ENCODE data around the gene TBC1D23. TPM values are rescaled to one million over a fixed set of nuclear protein-coding genes. Genes with fewer than 3 reads are reported as not detected.
"Not testable (repeated sequence)": the region's sequence is repeated elsewhere in the genome, so short reads cannot be mapped to it uniquely, and the experiment has no call there.

TBC1D23 gene
- total and polyA plus RNA-seq, 7 experiments from 2014 or later = 14.0 to 42.4 (median 31.9) TPM

DNA sequence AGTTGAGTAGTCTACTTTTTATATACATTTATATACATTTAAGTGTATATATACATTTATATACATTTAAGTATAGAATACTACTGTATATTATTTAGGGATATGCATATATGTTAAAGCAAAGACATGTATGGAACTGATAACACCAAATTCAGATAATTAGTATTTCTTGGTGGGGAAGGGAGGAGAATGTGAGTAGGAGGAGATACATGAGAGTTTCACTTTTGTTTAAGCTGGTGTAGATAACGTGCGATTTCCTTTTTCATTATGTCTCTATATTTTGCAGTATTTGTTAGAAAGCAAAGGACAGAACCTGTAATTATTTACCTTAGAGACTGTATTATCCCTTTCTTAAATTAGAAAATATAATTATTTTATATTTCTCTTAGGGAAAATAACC is 57.1 kb downstream of the TBC1D23 start:
- ChIA-PET POLR2A (no interaction called here), CTCF (interaction anchor here (2.5 kb wide), 1 partner anchor 272 kb away, joined by 19 read pairs; no protein-coding TSS in a partner anchor)
- H3K4me1 ChIP-seq (ENCODE audit: control insufficient read depth in 2 of 2, insufficient read depth in 2 of 2, low read length in 2 of 2) = no peaks in the 10 kb centered on the region
- intact Hi-C loops (cut with micrococcal nuclease) = loop anchor here (2.0 to 10.0 kb wide), 7 partner anchors 17 to 486 kb away; partner anchors contain the start of genes LNP1 (in 2 of the 2), TOMM70 (in 2 of the 2), NIT2 (in 1 of the 2) and TMEM45A (in 1 of the 2)
- peaks cover 0 to 14% (median 4%) of the 10 kb centered on the region in 5 donors for H3K36me3 Mint-ChIP-seq
- H3K36me3 ChIP-seq (ENCODE audit: control insufficient read depth in 2 of 3, insufficient read depth in 3 of 3, low read length in 3 of 3) = peaks cover 0 to 13% (median 9%) of the 10 kb centered on the region in 3 experiments
- H3K9me3 Mint-ChIP-seq = no peaks in the 10 kb centered on the region
- H3K4me1 Mint-ChIP-seq = peaks cover 0 to 19% (median 14%) of the 10 kb centered on the region in 7 donors
- peak overlapping the region in 5 of 10 donors; percentile 5 to 73 (median 26) for H3K4me3 Mint-ChIP-seq
- no peak overlapping the region for H3K27ac ChIP-seq (ENCODE audit: low read depth, low read length)
- H3K9me3 ChIP-seq (ENCODE audit: control insufficient read depth in 2 of 3, low read length in 3 of 3) = no peaks in the 10 kb centered on the region
- peak overlapping the region in 3 of 9 donors; percentile 53 to 62 (median 60) for H3K27ac Mint-ChIP-seq
- ATAC-seq (no peak), DNase-seq (no peak)
- H3K27me3 ChIP-seq (ENCODE audit: control insufficient read depth in 2 of 2, insufficient read depth in 2 of 2, low read length in 2 of 2) = no peaks in the 10 kb centered on the region
- H3K4me3 ChIP-seq (ENCODE audit: low read length) = no peak overlapping the region
- H3K27me3 Mint-ChIP-seq = no peaks in the 10 kb centered on the region

DNA sequence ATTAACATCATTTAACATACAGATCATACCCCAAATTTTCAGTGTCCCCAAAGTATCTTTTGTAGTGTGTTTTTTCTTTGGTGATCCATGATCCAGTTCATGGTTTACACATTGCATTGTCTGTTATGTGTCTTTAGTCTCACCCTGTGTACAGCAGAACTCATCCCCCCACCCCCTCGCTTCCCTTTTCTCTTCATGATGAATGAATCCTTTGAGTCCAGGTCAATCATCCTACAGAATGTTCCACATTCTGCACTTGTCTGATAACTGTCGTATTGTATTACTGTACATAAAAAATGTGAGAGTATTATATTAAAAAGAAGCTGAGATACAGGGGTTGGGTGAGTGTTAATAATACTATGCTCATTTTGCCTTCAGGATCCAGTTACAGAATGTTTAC is 59.2 kb downstream of the TBC1D23 start:
- CTCF ChIA-PET = no interaction called here
- H3K9me3 Mint-ChIP-seq = no peaks in the 10 kb centered on the region
- H3K27me3 Mint-ChIP-seq = no peaks in the 10 kb centered on the region
- ATAC-seq (no peak), DNase-seq (no peak)
- POLR2A ChIA-PET = no interaction called here
- H3K36me3 ChIP-seq (ENCODE audit: control insufficient read depth in 2 of 3, insufficient read depth in 3 of 3, low read length in 3 of 3) = peaks cover 0 to 13% (median 9%) of the 10 kb centered on the region in 3 experiments
- no peak overlapping the region for H3K4me3 Mint-ChIP-seq
- H3K4me3 ChIP-seq (ENCODE audit: low read length) = no peak overlapping the region
- no peak overlapping the region for H3K27ac ChIP-seq (ENCODE audit: low read depth, low read length)
- H3K36me3 Mint-ChIP-seq = peaks cover 0 to 11% (median 4%) of the 10 kb centered on the region in 5 donors
- H3K9me3 ChIP-seq (ENCODE audit: control insufficient read depth in 2 of 3, low read length in 3 of 3) = no peaks in the 10 kb centered on the region
- intact Hi-C loops (cut with micrococcal nuclease) = loop anchor here (5.0 to 10.0 kb wide), 4 partner anchors 82 to 488 kb away; partner anchors contain the start of genes LNP1 (in 1 of the 2), TMEM45A (in 1 of the 2) and TOMM70 (in 1 of the 2)
- no peaks in the 10 kb centered on the region for H3K4me1 ChIP-seq (ENCODE audit: control insufficient read depth in 2 of 2, insufficient read depth in 2 of 2, low read length in 2 of 2)
- no peaks in the 10 kb centered on the region for H3K27me3 ChIP-seq (ENCODE audit: control insufficient read depth in 2 of 2, insufficient read depth in 2 of 2, low read length in 2 of 2)
- H3K4me1 Mint-ChIP-seq = peaks cover 0 to 19% (median 14%) of the 10 kb centered on the region in 7 donors
- no peak overlapping the region for H3K27ac Mint-ChIP-seq

DNA sequence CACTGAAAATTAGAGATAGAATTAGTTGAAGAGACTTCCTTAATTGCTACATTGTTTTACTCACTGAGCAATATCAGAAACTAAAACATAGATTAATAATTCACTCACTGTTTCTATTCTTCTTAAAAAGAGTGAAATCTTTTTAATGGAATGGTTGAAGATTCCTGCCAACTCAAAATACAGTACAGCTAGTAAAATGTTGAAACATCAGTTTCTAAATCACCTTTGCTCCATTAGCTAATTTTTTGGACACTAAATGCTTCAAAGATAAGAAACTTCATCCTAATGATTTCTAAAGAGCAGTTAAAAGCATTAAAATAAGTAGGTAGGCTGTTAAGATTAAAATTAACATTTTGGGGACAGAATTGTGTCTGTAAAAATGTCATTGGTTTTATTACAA is 63.3 kb downstream of the TBC1D23 start:
- Mint-ChIP-seq H3K36me3 (peaks cover 0 to 30% (median 20%) of the 10 kb centered on the region in 5 donors), H3K4me3 (no peak overlapping the region), H3K27me3 (no peaks in the 10 kb centered on the region), H3K27ac (no peak overlapping the region), H3K9me3 (peaks cover 0 to 8% (median 0%) of the 10 kb centered on the region in 11 donors), H3K4me1 (no peaks in the 10 kb centered on the region)
- ATAC-seq = no peak
- CTCF ChIA-PET = no interaction called here
- DNase-seq = no peak
- POLR2A ChIA-PET = interaction anchor here (0.5 kb wide), 1 partner anchor 1238 kb away, joined by 3 read pairs; no protein-coding TSS in a partner anchor
- Histone ChIP-seq H3K4me3 (ENCODE audit: low read length) (no peak overlapping the region), H3K27me3 (ENCODE audit: control insufficient read depth in 2 of 2, insufficient read depth in 2 of 2, low read length in 2 of 2) (no peaks in the 10 kb centered on the region), H3K36me3 (ENCODE audit: control insufficient read depth in 2 of 3, insufficient read depth in 3 of 3, low read length in 3 of 3) (peaks cover 0 to 13% (median 9%) of the 10 kb centered on the region in 3 experiments), H3K27ac (ENCODE audit: low read depth, low read length) (no peak overlapping the region), H3K4me1 (ENCODE audit: control insufficient read depth in 2 of 2, insufficient read depth in 2 of 2, low read length in 2 of 2) (no peaks in the 10 kb centered on the region), H3K9me3 (ENCODE audit: control insufficient read depth in 2 of 3, low read length in 3 of 3) (no peaks in the 10 kb centered on the region)
- intact Hi-C loops (cut with micrococcal nuclease) = no loop called here

DNA sequence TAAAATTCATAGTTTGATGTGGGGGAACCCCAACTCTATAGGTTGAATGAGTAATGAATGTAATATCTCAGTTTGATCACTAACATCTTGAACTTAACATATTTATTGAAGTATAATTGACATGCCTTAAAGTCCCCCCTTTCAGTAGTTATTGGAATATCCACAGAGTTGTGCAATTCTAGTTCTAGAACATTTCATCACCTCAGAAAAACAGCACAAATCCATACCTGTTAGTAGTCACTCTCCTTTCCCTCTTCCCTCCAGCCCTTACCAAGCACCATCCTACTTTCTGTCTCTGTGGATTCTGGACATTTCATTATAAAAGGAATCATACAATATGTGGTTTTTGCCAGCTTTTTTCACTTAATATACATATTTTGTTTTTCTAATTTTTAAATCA is 65.0 kb downstream of the TBC1D23 start:
- Histone ChIP-seq H3K4me1 (ENCODE audit: control insufficient read depth in 2 of 2, insufficient read depth in 2 of 2, low read length in 2 of 2) (no peaks in the 10 kb centered on the region), H3K4me3 (ENCODE audit: low read length) (no peak overlapping the region), H3K27ac (ENCODE audit: low read depth, low read length) (no peak overlapping the region), H3K36me3 (ENCODE audit: control insufficient read depth in 2 of 3, insufficient read depth in 3 of 3, low read length in 3 of 3) (peaks cover 0 to 5% (median 0%) of the 10 kb centered on the region in 3 experiments), H3K27me3 (ENCODE audit: control insufficient read depth in 2 of 2, insufficient read depth in 2 of 2, low read length in 2 of 2) (no peaks in the 10 kb centered on the region), H3K9me3 (ENCODE audit: control insufficient read depth in 2 of 3, low read length in 3 of 3) (no peaks in the 10 kb centered on the region)
- no peak for ATAC-seq
- no peak for DNase-seq
- POLR2A ChIA-PET = no interaction called here
- H3K9me3 Mint-ChIP-seq = peaks cover 0 to 8% (median 0%) of the 10 kb centered on the region in 11 donors
- H3K27ac Mint-ChIP-seq = no peak overlapping the region
- intact Hi-C loops (cut with micrococcal nuclease) = no loop called here
- H3K4me1 Mint-ChIP-seq = no peaks in the 10 kb centered on the region
- CTCF ChIA-PET = no interaction called here
- H3K36me3 Mint-ChIP-seq = peaks cover 0 to 23% (median 16%) of the 10 kb centered on the region in 5 donors
- no peaks in the 10 kb centered on the region for H3K27me3 Mint-ChIP-seq
- H3K4me3 Mint-ChIP-seq = no peak overlapping the region

DNA sequence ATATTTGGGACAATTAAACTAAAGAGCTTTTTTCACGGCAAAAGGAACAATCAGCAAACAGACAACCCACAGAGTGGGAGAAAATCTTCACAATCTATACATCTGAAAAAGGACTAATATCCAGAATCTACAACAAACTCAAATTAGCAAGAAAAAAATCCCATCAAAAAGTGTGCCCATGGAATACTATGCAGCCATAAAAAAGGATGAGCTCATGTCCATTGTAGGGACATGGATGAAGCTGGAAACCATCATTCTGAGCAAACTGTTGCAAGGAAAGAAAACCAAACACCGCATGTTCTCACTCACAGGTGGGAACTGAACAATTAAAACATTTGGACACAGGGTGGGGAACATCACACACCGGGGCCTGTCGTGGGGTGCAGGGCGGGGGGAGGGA is 66.6 kb downstream of the TBC1D23 start:
- H3K36me3 Mint-ChIP-seq = peaks cover 0 to 23% (median 16%) of the 10 kb centered on the region in 5 donors
- not testable (repeated sequence) for H3K9me3 Mint-ChIP-seq, H3K27me3 Mint-ChIP-seq

DNA sequence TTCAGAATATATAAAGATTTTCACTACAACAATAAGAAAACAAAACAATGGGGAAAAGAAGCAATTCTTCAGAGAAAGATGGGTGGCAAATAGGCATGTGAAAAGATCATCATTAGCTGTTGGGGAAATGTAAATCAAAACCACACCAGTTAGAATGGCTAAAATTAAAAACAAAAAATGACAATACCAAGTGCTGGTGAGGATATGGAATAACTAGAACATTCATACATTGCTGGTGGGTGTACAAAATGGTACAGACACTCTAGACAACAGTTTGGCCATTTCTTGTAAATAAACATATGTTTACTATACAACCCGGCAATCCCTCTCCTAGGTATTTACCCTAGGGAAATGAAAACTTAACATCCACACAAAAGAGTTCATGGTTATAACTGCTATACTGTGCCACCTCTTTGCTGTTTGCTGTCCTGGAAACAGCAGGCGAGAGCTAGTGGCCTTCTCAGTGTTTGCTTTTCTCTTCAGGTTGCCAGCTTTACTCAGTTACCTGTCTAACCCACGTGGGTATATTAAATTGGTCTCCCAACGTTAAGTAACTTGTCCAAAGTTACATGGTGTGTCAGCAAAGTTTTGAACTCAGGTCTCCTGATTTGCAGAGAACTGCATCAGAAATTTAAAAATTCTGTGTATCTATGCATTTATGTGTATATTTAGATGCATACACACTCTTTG is 69.2 kb downstream of the TBC1D23 start:
- no peak overlapping the region for H3K27ac ChIP-seq (ENCODE audit: low read depth, low read length)
- intact Hi-C loops (cut with micrococcal nuclease) = loop anchor here in 1 of 2 donors (10.0 kb wide), 1 partner anchor 1235 kb away; the partner anchor contains the start of gene TRMT10C
- no peaks in the 10 kb centered on the region for H3K27me3 ChIP-seq (ENCODE audit: control insufficient read depth in 2 of 2, insufficient read depth in 2 of 2, low read length in 2 of 2)
- DNase-seq = no peak
- no peaks in the 10 kb centered on the region for H3K9me3 ChIP-seq (ENCODE audit: control insufficient read depth in 2 of 3, low read length in 3 of 3)
- Mint-ChIP-seq H3K4me3 (no peak overlapping the region), H3K27ac (no peak overlapping the region), H3K36me3 (peaks cover 0 to 19% (median 16%) of the 10 kb centered on the region in 5 donors), H3K9me3 (peaks cover 0 to 8% (median 0%) of the 10 kb centered on the region in 11 donors), H3K27me3 (no peaks in the 10 kb centered on the region), H3K4me1 (peaks cover 5 to 13% (median 11%) of the 10 kb centered on the region in 7 donors)
- no peak overlapping the region for H3K4me3 ChIP-seq (ENCODE audit: low read length)
- peaks cover 0 to 6% of the 10 kb centered on the region in 2 donors for H3K4me1 ChIP-seq (ENCODE audit: control insufficient read depth in 2 of 2, insufficient read depth in 2 of 2, low read length in 2 of 2)
- POLR2A ChIA-PET = no interaction called here
- ATAC-seq = no peak
- CTCF ChIA-PET = no interaction called here
- no peaks in the 10 kb centered on the region for H3K36me3 ChIP-seq (ENCODE audit: control insufficient read depth in 2 of 3, insufficient read depth in 3 of 3, low read length in 3 of 3)

More for the DNA sequence above, 66.6 kb downstream of the TBC1D23 start:
- H3K4me1 ChIP-seq (ENCODE audit: control insufficient read depth in 2 of 2, insufficient read depth in 2 of 2, low read length in 2 of 2); H3K27me3 ChIP-seq (ENCODE audit: control insufficient read depth in 2 of 2, insufficient read depth in 2 of 2, low read length in 2 of 2); DNase-seq; H3K4me3 Mint-ChIP-seq; H3K4me1 Mint-ChIP-seq; H3K27ac ChIP-seq (ENCODE audit: low read depth, low read length); H3K36me3 ChIP-seq (ENCODE audit: control insufficient read depth in 2 of 3, insufficient read depth in 3 of 3, low read length in 3 of 3); H3K9me3 ChIP-seq (ENCODE audit: control insufficient read depth in 2 of 3, low read length in 3 of 3); CTCF ChIA-PET; H3K27ac Mint-ChIP-seq; ATAC-seq; intact Hi-C loops (cut with micrococcal nuclease); H3K4me3 ChIP-seq (ENCODE audit: low read length): not testable (repeated sequence)
- POLR2A ChIA-PET = interaction anchor here (0.7 kb wide), 1 partner anchor 70 kb away, joined by 3 read pairs; no protein-coding TSS in a partner anchor
